OCI-LY7 (cell line): ENCODE measurements around the gene LCE3B. TPM values are rescaled to one million over a fixed set of nuclear protein-coding genes. Genes with fewer than 3 reads are reported as not detected.

Source experiments
- BruUV-seq: library from RNA; stranded (reverse); fragments of 400-500 nt; replicated peaks from 2 replicates; lab custom pipeline; 2021; lab: Mats Ljungman, UMichigan
- CTCF ChIA-PET: fragments of 300-600 bp; sonication (Branson Sonifier 250); formaldehyde crosslinking; loops from one replicate; lab custom pipeline; 2022; ENCODE audit warnings: antibody characterized with exemption; ENCODE audit not compliant: unreplicated experiment; lab: Charles Lee
- POLR2A ChIA-PET: fragments of 300-600 bp; sonication (Branson Sonifier 250); formaldehyde crosslinking; loops from one replicate; lab custom pipeline; 2022; ENCODE audit warnings: antibody characterized with exemption; lab: Charles Lee
- DNase-seq: peaks from one replicate; pipeline ENCODE4 v3.0.0-alpha.2; 2015; ENCODE audit warnings: low spot score
- H2AFZ ChIP-seq: fragments of 200-600 bp; sonication (generic), shearing (Covaris generic); 2 replicates; pipeline ENCODE4 v1.6.1; 2014; ENCODE audit warnings: mild to moderate bottlenecking, antibody characterized with exemption, low read length, moderate library complexity
- H3K27ac ChIP-seq: fragments of 200-600 bp; sonication (generic); 2 replicates; pipeline ENCODE4 v1.5.1; 2014; ENCODE audit warnings: mixed run types, low read depth, mild to moderate bottlenecking, moderate library complexity, low read length, inconsistent platforms; ENCODE audit not compliant: poor library complexity, severe bottlenecking
- H3K36me3 ChIP-seq: fragments of 200-600 bp; sonication (generic); 2 replicates; pipeline ENCODE4 v1.6.1; 2014; ENCODE audit warnings: mild to moderate bottlenecking, antibody characterized with exemption, low read length, moderate library complexity, mixed read lengths; ENCODE audit not compliant: insufficient read depth
- H3K4me1 ChIP-seq: fragments of 200-600 bp; sonication (generic); 2 replicates; pipeline ENCODE4 v1.5.1; 2014; ENCODE audit warnings: mild to moderate bottlenecking, low read length; ENCODE audit not compliant: insufficient read depth, poor library complexity, severe bottlenecking
- H3K4me2 ChIP-seq: fragments of 200-600 bp; sonication (generic); 2 replicates; pipeline ENCODE4 v1.6.1; 2014; ENCODE audit warnings: mild to moderate bottlenecking, low read length
- H3K4me3 ChIP-seq: fragments of 200-600 bp; sonication (generic); 2 replicates; pipeline ENCODE4 v1.5.1; 2014; ENCODE audit warnings: mild to moderate bottlenecking, low read depth, low read length; ENCODE audit not compliant: poor library complexity, severe bottlenecking
- H3K79me2 ChIP-seq: fragments of 200-600 bp; sonication (generic); 2 replicates; pipeline ENCODE4 v1.6.1; 2016; ENCODE audit warnings: low read depth, mild to moderate bottlenecking, low read length, moderate library complexity, mixed read lengths; ENCODE audit not compliant: insufficient read depth
- H3K9me2 ChIP-seq: fragments of 200-600 bp; sonication (generic); 2 replicates; pipeline ENCODE4 v1.6.1; 2016; ENCODE audit warnings: mild to moderate bottlenecking, low read length, mixed read lengths; ENCODE audit not compliant: insufficient read depth
- H3K9me3 ChIP-seq: fragments of 200-600 bp; sonication (generic); 2 replicates; pipeline ENCODE4 v1.6.1; 2014; ENCODE audit warnings: mild to moderate bottlenecking, mixed run types, low read length, mixed read lengths
- H4K20me1 ChIP-seq: fragments of 200-600 bp; sonication (generic); 2 replicates; pipeline ENCODE4 v1.6.1; 2014; ENCODE audit warnings: mild to moderate bottlenecking, antibody characterized with exemption, low read length, moderate library complexity, mixed read lengths; ENCODE audit not compliant: insufficient read depth
- EZH2phosphoT487 ChIP-seq: fragments of 200-600 bp; sonication (generic); IDR thresholded peaks from 2 replicates; pipeline ENCODE4 v1.6.1; 2018; ENCODE audit warnings: low read depth, borderline replicate concordance, mild to moderate bottlenecking, mixed run types, antibody characterized with exemption, low read length, moderate library complexity, mixed read lengths
- intact Hi-C: fragments of 100-400 bp; cut with micrococcal nuclease; formaldehyde crosslinking; loops from one replicate; pipeline ENCODE4 v1.10.0; 2022; ENCODE audit not compliant: unreplicated experiment
- total RNA-seq, 2 experiments: library from RNA; depleted of rRNA in 1 of 2; stranded (reverse); fragments of >200 nt in 1 of 2; shearing (Covaris generic) in 1 of 2; gene quantifications; 2 replicates each; pipeline ENCODE4 v1.2.3, GENCODE V29; 2014 to 2022
- TF ChIP-seq, protein P1 (sequence below): fragments of 200-600 bp; sonication (generic); conservative IDR thresholded peaks from 2 replicates; pipeline ENCODE4 v1.5.1; 2014; ENCODE audit warnings: mild to moderate bottlenecking, antibody characterized with exemption, low read length, moderate library complexity, mixed read lengths

LCE3B gene
- total RNA-seq, 2 experiments from 2014 or later = not detected

DNA sequence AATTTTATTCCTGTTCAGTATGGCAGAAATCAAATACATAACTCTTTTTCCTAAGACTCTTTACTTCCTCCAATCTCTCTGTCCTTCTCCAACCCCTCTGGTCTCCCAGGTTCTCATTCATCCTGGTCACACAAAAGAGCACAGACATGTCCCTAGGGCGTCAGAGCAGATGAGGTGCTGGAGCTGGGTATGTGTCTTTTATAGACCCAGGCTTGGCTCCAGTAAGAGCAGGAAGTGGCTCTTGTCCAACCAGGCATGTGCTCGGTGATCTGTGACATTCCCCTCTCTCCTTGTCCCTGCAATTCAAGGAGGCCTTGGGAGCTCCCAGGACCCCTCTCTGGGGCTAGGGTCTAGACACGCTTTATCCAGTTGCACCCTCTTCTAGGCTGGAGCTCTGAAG is 31.5 kb downstream of the LCE3B start:
- ChIA-PET POLR2A (no interaction called here), CTCF (no interaction called here)

DNA sequence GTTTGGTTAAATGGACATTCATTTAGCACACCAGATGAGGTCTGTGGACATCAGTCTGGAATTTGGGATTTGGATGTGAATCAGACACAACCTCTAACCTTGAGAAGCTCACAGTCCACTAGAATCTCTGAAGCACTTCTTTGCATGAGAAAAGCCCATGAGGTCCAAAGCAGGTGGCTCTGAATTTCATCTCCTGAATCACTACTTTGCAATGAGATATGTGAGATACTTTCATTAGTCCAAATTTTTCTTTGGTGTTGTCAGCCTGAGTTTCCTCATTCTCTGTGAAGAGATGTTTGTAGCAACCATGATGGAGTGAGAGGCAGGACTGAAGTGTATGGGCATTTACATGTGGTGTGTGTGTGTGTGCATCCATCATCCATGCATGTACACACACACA is 33.0 kb downstream of the LCE3B start:
- POLR2A ChIA-PET = no interaction called here
- no peaks in the 10 kb centered on the region for H3K79me2 ChIP-seq
- no TSS peak for BruUV-seq
- no peaks in the 10 kb centered on the region for H3K4me1 ChIP-seq
- TF ChIP-seq EZH2phosphoT487 = no peak
- CTCF ChIA-PET = no interaction called here
- H3K4me2 ChIP-seq = no peak overlapping the region
- H4K20me1 ChIP-seq = no peaks in the 10 kb centered on the region
- no peaks in the 10 kb centered on the region for H3K9me2 ChIP-seq
- intact Hi-C loops = no loop called here
- no peak overlapping the region for H2AFZ ChIP-seq
- no peak overlapping the region for H3K27ac ChIP-seq
- no peak overlapping the region for H3K4me3 ChIP-seq
- no peaks in the 10 kb centered on the region for H3K36me3 ChIP-seq
- no peak for DNase-seq
- no peaks in the 10 kb centered on the region for H3K9me3 ChIP-seq

More for the DNA sequence above, 31.5 kb downstream of the LCE3B start:
- intact Hi-C loops = no loop called here
- TF ChIP-seq, protein P1, sequence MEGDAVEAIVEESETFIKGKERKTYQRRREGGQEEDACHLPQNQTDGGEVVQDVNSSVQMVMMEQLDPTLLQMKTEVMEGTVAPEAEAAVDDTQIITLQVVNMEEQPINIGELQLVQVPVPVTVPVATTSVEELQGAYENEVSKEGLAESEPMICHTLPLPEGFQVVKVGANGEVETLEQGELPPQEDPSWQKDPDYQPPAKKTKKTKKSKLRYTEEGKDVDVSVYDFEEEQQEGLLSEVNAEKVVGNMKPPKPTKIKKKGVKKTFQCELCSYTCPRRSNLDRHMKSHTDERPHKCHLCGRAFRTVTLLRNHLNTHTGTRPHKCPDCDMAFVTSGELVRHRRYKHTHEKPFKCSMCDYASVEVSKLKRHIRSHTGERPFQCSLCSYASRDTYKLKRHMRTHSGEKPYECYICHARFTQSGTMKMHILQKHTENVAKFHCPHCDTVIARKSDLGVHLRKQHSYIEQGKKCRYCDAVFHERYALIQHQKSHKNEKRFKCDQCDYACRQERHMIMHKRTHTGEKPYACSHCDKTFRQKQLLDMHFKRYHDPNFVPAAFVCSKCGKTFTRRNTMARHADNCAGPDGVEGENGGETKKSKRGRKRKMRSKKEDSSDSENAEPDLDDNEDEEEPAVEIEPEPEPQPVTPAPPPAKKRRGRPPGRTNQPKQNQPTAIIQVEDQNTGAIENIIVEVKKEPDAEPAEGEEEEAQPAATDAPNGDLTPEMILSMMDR = no peak
- no peak for TF ChIP-seq EZH2phosphoT487
- H3K4me2 ChIP-seq = no peak overlapping the region
- H3K79me2 ChIP-seq = no peaks in the 10 kb centered on the region
- DNase-seq = no peak
- no peaks in the 10 kb centered on the region for H3K36me3 ChIP-seq
- no peak overlapping the region for H3K4me3 ChIP-seq
- H3K9me2 ChIP-seq = no peaks in the 10 kb centered on the region
- H3K4me1 ChIP-seq = no peaks in the 10 kb centered on the region
- H2AFZ ChIP-seq = no peak overlapping the region
- H3K9me3 ChIP-seq = no peaks in the 10 kb centered on the region
- BruUV-seq = no TSS peak
- no peaks in the 10 kb centered on the region for H4K20me1 ChIP-seq
- no peak overlapping the region for H3K27ac ChIP-seq

DNA sequence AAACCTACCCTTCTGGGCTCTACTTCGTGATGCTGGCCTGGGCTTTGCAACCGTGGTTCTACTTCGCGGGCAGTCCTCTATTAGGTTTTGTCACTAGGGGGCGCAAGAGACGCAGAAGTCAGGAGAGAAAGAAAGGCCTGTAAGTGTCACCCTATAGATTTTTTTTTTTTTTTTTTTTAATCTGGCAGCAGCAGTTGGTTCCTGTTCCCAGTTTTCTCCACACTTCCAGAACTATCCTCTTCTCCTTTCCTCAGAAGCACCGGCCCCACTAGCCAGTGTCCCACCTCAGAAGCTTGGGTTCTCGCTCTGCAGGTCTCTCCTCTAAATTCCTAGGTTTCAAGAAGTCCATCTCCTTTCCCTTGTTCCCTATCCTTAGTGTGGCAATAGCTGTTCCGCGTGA is 40.5 kb downstream of the LCE3B start:
- H3K4me3 ChIP-seq = no peak overlapping the region
- H3K36me3 ChIP-seq = no peaks in the 10 kb centered on the region
- CTCF ChIA-PET = no interaction called here
- no peaks in the 10 kb centered on the region for H4K20me1 ChIP-seq
- no peaks in the 10 kb centered on the region for H3K4me1 ChIP-seq
- TF ChIP-seq EZH2phosphoT487 = no peak
- TF ChIP-seq, protein P1 = peak; percentile 92
- H3K9me3 ChIP-seq = no peaks in the 10 kb centered on the region
- no peak overlapping the region for H2AFZ ChIP-seq
- POLR2A ChIA-PET = no interaction called here
- peak; percentile 55 for DNase-seq
- no peak overlapping the region for H3K27ac ChIP-seq
- H3K79me2 ChIP-seq = no peaks in the 10 kb centered on the region
- no TSS peak for BruUV-seq
- intact Hi-C loops = no loop called here
- H3K4me2 ChIP-seq = no peak overlapping the region
- H3K9me2 ChIP-seq = no peaks in the 10 kb centered on the region
